Endothelial cell (in vitro differentiated cells): Measurements from ENCODE around the gene IL1B. TPM values are rescaled to one million over a fixed set of nuclear protein-coding genes. Genes with fewer than 3 reads are reported as not detected.

ENCODE experiments used
- DNase-seq: peaks from one replicate; pipeline ENCODE4 v3.0.0; 2021; ENCODE audit warnings: low spot score
- H3K27ac Mint-ChIP-seq: one replicate; pipeline ENCODE4 v1.8.0; 2021; ENCODE audit warnings: mixed read lengths, inconsistent platforms; ENCODE audit not compliant: unreplicated experiment
- H3K27me3 Mint-ChIP-seq: one replicate; pipeline ENCODE4 v1.8.0; 2021; ENCODE audit warnings: mild to moderate bottlenecking, moderate library complexity, mixed read lengths, inconsistent platforms; ENCODE audit not compliant: unreplicated experiment
- H3K36me3 Mint-ChIP-seq: one replicate; pipeline ENCODE4 v1.8.0; 2021; ENCODE audit warnings: mild to moderate bottlenecking, low read depth, mixed read lengths, inconsistent platforms; ENCODE audit not compliant: unreplicated experiment
- H3K4me1 Mint-ChIP-seq: one replicate; pipeline ENCODE4 v1.8.0; 2021; ENCODE audit warnings: mild to moderate bottlenecking, mixed read lengths, inconsistent platforms; ENCODE audit not compliant: unreplicated experiment
- H3K4me3 Mint-ChIP-seq: one replicate; pipeline ENCODE4 v1.8.0; 2021; ENCODE audit warnings: mild to moderate bottlenecking, mixed read lengths, inconsistent platforms; ENCODE audit not compliant: unreplicated experiment
- H3K9me3 Mint-ChIP-seq: one replicate; pipeline ENCODE4 v1.8.0; 2021; ENCODE audit warnings: mixed read lengths, inconsistent platforms; ENCODE audit not compliant: unreplicated experiment
- total RNA-seq: library from RNA; stranded (reverse); fragmentation: NEBNext Ultra II Directional; extraction: Animal tissue kit (Norgen Biotek cat#: 25700); gene quantifications from one replicate; pipeline ENCODE4 v1.2.1, GENCODE V29; 2021; ENCODE audit not compliant: unreplicated experiment
- TF ChIP-seq, protein P1 (sequence below): fragments of 200-600 bp; sonication (generic); IDR thresholded peaks from one replicate; pipeline ENCODE4 v1.5.0; 2021; ENCODE audit warnings: antibody characterized with exemption; ENCODE audit not compliant: unreplicated experiment

Gene IL1B
- total RNA-seq, 1 donor from 2014 or later: not detected

DNA sequence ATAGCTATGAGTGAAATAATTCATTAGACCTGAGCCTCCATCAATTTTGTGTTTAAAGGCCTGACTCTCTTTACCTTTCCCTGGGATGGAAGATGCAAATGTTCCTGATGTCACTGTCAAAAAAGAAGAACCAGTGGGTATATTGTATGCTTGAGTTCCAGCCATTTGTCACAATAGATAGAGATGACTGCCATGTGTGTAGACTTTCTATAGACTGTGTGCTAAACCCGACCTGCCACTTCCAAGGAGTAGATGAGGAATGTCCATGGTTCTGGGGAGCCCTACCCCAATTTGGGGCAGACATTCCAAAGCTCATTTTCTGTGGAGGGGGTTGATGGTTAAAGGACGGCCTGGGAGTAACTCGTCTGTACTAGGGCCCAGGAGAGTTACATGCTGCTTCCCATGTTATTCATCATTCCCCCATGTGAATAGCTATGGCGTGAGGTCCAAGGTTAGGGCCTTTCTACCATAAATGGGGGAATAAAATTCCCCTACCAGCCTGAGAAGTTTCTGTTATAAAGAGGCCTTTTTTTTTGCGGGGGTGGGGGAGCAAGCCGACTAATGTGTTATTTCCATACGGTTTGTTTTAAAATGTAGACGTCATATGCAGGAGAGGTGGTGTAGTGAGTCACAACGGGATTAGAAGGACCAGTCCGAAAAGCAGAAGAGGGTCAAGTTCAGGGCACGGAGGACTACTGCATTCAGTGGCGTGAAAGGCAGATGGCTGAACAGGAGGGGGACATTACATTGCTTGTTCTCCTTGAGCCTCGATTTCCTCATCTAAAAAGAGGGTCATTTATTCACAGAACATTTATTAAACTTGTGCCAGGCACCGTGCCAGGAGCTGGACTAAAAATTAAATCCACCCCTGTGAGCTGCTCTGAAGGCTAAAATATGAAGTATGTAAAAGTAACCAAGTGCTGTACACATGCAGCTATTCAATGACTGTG, 24.0 kb downstream of the IL1B start:
- H3K4me3 Mint-ChIP-seq: no peak overlapping the region
- TF ChIP-seq, protein P1, sequence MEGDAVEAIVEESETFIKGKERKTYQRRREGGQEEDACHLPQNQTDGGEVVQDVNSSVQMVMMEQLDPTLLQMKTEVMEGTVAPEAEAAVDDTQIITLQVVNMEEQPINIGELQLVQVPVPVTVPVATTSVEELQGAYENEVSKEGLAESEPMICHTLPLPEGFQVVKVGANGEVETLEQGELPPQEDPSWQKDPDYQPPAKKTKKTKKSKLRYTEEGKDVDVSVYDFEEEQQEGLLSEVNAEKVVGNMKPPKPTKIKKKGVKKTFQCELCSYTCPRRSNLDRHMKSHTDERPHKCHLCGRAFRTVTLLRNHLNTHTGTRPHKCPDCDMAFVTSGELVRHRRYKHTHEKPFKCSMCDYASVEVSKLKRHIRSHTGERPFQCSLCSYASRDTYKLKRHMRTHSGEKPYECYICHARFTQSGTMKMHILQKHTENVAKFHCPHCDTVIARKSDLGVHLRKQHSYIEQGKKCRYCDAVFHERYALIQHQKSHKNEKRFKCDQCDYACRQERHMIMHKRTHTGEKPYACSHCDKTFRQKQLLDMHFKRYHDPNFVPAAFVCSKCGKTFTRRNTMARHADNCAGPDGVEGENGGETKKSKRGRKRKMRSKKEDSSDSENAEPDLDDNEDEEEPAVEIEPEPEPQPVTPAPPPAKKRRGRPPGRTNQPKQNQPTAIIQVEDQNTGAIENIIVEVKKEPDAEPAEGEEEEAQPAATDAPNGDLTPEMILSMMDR: no peak
- no peaks in the 10 kb centered on the region for H3K9me3 Mint-ChIP-seq
- DNase-seq: no peak
- H3K27ac Mint-ChIP-seq: peak overlapping the region; percentile 95
- no peaks in the 10 kb centered on the region for H3K36me3 Mint-ChIP-seq
- H3K4me1 Mint-ChIP-seq: peaks cover 43% of the 10 kb centered on the region
- peaks cover 8% of the 10 kb centered on the region for H3K27me3 Mint-ChIP-seq

DNA sequence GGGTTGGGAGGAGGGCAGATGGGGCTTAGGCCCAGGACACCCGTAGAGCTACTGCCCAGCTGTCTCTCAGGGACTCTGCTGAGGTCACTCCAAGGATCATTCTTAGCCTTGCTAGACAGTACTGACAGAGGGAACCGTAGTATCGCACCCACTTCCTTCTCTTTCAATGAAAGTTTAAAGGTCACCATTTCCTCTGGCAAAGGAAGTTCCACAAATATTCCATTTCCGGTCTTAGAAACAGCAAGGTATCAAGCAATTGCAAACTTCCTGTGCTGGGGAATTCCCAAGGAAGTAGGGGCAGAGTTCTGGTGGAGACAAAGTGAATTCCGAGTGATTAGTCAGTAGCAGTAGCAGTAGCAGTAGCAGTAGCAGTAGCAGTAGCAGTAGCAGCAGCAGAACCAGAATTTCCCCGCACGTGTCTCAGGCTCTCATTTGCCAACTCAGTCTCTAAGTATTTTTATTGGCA, 24.7 kb downstream of the IL1B start:
- Mint-ChIP-seq H3K4me3 (no peak overlapping the region), H3K27me3 (peaks cover 10% of the 10 kb centered on the region), H3K4me1 (peaks cover 43% of the 10 kb centered on the region), H3K27ac (peak overlapping the region; percentile 95), H3K9me3 (no peaks in the 10 kb centered on the region), H3K36me3 (no peaks in the 10 kb centered on the region)
- TF ChIP-seq, protein P1: no peak
- DNase-seq: peak; percentile 38

DNA sequence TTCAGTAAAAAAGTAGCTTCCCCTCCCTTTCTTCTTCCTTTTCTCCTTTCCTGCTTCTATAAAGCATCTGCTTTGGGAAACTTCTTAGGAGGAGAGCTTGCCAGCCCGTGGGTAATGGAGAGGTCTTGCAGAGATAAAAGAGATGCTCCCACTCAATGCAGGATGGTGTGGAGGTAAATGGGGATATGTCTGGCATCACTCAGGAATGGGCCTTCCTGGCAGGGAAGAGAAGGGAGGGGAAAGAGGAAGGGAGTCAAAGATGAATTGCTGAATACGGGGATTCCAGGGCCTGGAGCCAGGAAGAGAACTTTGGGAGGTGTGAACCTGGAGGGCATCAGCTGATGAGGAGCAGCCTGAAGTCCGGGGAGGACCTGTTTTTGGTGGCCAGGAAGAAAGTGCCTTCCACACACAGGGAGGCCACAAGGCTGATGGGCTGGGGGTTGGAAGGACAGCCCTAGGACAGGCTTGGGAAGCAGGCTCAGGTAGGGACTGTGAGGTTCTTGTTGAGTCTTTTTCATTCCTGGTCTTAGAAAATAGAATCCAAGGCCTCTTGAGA, 25.2 kb downstream of the IL1B start:
- DNase-seq: peak; percentile 15
- H3K27ac Mint-ChIP-seq: peak overlapping the region; percentile 95
- peaks cover 10% of the 10 kb centered on the region for H3K27me3 Mint-ChIP-seq
- no peaks in the 10 kb centered on the region for H3K9me3 Mint-ChIP-seq
- no peak overlapping the region for H3K4me3 Mint-ChIP-seq
- TF ChIP-seq, protein P1: no peak
- H3K36me3 Mint-ChIP-seq: no peaks in the 10 kb centered on the region
- peaks cover 43% of the 10 kb centered on the region for H3K4me1 Mint-ChIP-seq

DNA sequence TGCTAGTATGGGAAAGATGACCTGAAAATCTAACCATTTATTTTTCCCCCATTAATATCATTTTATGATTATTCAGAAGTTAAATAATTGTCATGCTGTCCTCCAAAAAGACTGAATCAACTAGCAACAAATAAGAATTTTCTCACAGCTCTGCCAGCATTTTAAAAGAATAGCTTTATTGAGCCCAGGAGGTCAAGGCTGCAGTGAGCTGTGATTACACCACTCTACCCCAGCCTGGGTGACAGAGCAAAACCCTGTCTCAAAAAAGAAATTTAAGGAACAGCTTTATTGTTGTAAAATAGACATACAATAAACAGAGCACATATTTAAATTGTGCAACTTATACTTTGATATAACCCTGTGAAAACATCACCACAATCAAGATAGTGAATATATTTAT, 27.5 kb downstream of the IL1B start:
- H3K36me3 Mint-ChIP-seq: no peaks in the 10 kb centered on the region
- H3K4me3 Mint-ChIP-seq: no peak overlapping the region

More for the DNA sequence above, 27.5 kb downstream of the IL1B start:
- TF ChIP-seq, protein P1: no peak
- peaks cover 43% of the 10 kb centered on the region for H3K4me1 Mint-ChIP-seq
- no peaks in the 10 kb centered on the region for H3K9me3 Mint-ChIP-seq
- no peak for DNase-seq
- no peak overlapping the region for H3K27ac Mint-ChIP-seq
- H3K27me3 Mint-ChIP-seq: peaks cover 14% of the 10 kb centered on the region
